Amygdala (tissue), 56 donors: ENCODE measurements around the gene GTF3C6.
A peak's percentile ranks its signal among the peaks of the same experiment; 100 is the strongest.
"Not testable (repeated sequence)": the region's sequence is repeated elsewhere in the genome, so short reads cannot be mapped to it uniquely, and the experiment has no call there.

ENCODE experiments used
- DNase-seq, 56 donors: peaks; one replicate each; lab custom pipeline; 2025; lab: John Stamatoyannopoulos, UW

The GTF3C6 gene

DNA sequence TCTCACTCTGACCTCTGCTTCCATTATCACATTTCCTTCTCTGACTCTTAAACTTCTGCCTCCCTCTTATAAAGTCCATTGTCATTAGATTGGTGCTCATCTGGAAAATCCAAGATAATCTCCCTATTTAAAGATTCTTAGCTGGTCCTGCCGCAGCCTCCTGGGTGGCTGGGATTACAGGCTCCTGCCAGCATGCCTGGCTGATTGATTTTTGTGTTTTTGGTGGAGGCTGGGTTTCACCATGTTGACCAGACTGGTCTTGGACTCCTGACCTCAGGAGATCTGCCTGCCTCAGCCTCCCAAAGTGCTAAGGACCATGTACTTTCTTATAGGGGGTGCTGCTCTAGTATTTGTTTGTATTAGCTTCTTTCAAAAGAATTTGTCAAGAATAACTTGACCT, 18.1 kb downstream of the GTF3C6 start:
- DNase-seq: no peak

DNA sequence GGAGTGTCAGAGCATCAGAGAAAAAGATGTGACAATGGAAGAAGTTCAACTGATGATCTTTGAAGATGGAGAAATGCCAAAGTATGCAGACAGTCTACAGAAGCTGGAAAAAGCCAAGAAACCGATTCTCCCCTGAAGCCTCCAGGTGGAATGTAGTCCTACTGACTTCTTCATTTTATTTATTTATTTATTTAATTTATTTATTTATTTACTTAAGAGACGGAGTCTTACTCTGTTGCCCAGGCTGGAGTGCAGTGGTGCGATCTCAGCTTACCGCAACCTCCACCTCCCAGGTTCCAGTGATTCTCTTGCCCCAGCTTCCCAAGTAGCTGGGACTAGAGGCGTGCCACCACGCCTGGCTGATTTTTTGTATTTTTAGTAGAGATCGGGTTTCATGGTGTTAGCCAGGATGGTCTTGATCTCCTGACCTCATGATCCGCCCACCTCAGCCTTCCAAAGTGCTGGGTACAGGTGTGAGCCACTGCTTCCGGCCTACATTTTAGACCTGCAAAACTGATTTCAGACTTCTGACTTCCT, 21.1 kb downstream of the GTF3C6 start:
- DNase-seq: no peak

DNA sequence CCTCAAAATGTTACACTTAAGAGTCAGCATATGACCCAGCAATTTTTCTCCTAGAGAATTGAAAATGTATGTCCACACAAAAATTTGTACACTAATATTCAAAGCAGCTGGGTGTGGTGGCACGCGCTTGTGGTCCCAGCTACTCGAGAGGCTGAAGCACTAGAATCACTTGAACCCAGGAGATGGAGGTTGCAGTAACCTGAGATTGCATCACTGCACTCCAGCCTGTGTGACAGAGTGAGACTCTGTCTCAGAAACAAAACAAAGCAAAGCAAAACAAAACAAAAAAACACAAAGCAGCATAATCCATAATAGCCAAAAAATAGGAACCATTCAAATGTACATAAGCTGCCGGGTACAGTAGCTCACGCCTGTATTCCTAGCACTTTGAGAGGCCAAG, 21.7 kb downstream of the GTF3C6 start:
- no peak for DNase-seq

DNA sequence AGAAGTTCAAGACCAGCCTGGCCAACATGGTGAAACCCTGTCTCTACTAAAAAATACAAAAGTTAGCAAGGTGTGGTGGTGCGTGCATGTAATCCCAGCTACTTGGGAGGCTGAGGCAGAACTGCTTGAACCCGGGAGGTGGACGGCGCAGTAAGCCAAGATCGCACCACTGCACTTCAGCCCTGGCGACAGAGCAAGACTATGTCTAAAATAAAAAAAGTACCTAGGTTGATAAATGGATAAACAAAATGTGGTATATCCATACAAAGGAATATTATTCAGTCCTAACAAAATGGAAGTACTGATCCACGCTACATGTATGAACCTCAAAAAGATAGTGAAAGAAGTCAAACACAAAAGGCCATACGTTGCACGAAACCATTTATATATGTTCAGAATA, 22.1 kb downstream of the GTF3C6 start:
- DNase-seq: no peak

DNA sequence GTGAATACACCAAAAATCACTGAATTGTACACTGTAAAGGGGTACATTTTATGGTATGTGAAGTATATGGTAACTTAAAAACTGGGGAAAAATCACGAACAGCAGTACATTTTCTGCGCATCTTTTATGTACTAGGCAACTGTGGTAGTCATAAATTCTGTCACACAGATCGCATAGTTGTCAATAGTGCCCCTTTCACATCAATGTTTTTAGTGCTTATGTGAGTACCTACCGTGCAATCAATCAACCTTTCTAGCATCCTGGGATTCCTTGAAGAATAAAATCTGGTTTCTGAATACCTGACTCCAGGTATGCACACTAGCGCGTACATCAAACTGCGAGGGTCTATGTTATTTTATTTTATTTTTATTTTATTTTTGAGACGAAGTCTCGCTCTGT, 22.7 kb downstream of the GTF3C6 start:
- DNase-seq: no peak

DNA sequence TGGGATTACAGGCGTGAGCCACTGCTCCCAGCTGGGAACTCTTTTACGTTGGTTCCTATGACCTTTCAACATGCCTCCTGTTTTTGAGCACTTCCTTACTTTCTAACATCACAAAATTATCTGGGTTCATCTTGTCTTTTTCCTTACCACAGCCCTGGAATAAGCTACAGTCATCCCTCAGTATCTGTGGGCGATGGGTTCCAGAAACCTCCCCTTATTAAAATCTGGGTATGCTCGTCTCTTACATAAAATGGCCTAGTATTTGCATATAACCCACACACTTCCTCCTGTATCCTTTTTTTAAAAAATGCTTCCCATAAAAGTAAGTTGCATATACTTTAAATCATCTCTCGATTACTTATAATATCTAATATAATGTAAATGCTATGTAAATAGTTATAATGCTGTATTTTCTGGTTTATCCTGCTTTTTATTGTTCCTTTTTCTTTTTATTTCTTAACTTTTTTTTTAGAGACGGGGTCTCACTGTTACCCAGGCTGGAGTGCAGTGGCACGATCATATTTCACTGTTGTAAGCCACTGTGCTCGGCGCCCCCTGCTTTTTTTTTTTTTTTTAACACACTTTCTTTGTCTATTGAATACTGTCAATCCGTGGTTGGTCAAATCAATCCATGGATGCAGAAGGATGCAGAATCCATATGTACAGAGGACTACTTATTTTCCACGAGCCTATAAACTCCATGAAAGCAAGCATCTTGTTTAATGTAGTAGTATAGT, 32.5 kb downstream of the GTF3C6 start:
- DNase-seq: no peak

DNA sequence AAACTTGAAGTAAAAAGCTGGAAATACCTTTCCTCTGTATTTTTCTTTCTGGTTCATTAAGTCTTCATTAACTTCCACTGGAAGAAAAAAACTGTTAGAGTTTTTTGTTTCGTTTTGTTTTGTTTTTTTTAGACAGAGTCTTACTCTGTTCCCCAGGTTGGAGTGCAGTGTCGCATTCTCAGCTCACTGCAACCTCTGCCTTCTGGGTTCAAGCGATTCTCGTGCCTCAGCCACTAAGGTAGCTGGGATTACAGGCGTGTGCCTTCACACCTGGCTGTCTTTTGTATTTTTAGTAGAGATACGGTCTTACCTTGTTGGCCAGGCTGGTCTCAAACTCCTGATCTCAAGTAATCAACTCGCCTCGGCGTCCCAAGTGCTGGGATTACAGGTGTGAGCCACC, 38.2 kb downstream of the GTF3C6 start:
- no peak for DNase-seq

DNA sequence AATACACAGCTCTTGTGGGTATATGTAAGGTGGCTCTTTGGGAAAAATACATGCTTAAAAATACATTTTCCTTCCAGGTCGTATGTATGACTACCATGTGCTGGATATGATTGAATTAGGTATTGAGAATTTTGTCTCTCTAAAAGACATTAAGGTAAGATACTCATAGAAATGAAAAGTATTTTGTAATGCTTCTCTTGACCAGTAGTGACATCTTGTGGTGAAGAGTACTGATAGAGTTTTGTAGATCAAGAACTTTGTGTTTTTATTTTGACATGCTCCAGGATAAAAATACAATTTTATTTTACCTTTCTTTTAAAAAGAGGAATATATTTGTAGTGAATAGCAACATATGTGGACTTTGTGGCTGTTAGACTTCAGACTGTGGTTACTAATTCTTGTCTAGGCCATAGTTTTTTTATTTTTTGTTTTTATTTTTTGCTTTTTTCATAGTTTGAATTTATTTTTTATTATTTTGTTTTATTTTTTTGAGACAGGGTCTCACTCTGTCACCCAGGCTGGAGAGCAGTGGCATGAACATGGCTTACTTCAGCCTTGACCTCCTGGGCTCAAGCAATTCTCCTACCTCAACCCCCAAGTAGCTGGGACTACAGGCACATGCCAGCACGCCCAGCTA, 41.2 kb downstream of the GTF3C6 start:
- peak in 1 of 56 donors; percentile 58 for DNase-seq

DNA sequence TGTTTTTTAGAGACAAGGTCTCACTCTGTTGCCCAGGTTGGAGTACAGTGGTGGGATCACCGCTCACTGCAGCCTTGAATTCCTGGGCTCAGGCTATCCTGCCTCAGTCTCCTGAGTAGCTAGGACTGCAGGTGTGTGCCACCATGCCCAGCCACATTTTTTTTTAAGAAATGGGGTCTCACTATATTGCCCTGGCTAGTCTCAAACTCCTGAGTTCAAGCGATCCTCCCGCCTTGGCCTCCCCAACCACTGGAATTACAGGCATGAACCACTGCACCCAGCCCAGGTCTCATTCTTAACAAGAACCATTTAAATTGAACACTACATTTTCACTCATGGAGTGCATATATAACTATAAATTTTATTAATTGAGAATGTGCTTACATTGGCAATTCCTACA, 43.8 kb downstream of the GTF3C6 start:
- no peak for DNase-seq

DNA sequence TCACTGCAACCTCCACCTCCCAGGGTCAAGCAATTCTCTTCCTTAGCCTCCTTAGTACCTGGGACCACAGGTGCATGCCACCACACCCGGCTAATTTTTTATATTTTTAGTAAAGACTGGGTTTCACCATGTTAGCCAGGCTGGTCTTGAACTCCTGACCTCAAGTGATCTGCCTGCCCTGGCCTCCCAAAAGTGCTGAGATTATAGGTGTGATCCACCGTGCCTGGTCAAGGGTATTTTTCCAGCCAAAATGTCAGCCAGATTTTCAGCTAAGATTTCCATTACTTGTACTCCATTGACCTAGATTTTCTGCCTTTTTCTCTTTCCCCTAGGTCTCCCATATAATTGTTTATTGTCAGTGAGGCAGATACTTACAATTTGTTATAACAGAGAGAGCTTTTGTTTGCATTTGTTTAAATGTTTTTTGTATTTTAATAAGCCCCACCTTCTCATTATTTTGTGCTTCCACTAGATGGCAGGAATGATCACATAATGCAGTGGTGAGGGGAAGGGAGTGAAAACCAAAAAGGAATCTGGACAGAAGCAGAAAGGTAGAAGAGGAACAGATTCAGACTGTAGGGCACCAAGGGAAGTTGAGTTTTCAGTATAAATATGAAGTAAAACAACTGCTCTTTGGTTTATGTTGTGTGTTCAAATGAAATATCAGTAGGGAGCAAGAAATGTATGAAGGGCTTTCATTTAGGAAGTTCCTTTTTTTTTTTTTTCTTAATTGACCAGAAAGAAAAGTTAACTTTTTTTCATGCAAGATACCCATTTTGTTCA, 53.0 kb downstream of the GTF3C6 start:
- peak in 2 of 56 donors; percentile 6 to 26 for DNase-seq

DNA sequence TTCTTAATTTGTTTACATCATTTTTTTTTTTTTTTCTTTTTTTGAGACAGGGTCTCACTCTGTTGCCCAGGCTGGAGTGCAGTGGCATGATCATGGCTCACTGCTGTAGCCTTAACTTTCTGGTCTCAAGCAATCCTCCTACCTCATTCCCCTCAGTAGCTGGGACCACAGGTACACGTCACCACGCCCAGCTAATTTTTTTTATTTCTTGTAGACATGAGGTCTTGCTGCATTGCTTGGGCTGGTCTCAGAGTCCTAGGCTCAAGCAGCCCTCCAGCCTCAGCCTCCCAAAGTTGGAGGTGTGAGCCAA, 53.6 kb downstream of the GTF3C6 start:
- DNase-seq: no peak

DNA sequence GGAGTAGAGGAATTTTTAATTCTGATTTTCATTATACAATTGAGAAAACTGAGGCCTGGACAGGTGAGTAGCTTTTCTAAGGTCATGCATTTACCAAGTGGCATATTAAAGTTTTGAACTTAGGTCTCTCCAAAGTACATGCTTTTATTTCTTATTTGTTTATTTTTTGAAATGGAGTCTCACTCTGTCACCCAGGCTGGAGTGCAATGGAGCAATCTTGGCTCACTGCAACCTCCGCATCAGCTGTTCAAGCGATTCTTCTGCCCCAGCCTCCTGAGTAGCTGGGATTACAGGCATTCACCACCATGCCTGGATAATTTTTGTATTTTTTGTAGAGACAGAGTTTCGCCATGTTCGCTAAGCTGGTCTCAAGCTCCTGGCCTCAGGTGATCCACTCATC, 54.0 kb downstream of the GTF3C6 start:
- not testable (repeated sequence) for DNase-seq

DNA sequence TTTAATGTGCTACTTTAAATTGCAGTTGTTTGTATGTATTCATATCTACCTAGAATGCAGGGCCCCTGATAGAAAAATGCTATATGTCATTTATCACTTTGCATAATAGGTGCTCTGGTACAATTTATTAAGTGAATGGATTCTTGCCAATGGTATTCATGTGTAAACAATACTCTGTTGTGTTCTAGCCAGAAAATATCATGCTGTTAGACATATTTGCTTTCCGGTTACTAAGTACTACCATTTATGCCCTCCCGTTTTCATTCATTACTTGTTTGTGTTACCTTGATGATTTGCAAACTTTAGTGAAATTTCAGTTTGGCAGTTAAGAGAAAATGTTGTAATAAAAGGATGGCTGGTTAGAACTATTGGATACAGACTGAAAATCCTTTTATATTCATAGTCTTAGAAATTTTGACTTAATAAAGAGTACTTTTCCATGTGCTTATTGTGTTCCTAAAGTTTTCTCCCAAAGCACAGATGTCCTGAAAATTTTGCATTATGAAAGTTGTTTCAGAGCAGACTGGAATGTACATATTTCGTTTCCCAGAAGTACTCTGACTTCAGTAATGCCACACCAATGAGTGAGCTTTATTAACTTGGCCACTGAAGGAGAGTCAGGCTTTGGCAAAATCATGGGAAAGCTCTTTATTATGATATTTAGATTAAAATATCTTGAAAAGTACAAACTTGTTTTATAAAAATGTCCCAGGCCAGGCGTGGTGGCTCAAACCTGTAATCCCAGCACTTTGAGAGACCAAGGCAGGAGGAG, 54.8 kb downstream of the GTF3C6 start:
- no peak for DNase-seq

DNA sequence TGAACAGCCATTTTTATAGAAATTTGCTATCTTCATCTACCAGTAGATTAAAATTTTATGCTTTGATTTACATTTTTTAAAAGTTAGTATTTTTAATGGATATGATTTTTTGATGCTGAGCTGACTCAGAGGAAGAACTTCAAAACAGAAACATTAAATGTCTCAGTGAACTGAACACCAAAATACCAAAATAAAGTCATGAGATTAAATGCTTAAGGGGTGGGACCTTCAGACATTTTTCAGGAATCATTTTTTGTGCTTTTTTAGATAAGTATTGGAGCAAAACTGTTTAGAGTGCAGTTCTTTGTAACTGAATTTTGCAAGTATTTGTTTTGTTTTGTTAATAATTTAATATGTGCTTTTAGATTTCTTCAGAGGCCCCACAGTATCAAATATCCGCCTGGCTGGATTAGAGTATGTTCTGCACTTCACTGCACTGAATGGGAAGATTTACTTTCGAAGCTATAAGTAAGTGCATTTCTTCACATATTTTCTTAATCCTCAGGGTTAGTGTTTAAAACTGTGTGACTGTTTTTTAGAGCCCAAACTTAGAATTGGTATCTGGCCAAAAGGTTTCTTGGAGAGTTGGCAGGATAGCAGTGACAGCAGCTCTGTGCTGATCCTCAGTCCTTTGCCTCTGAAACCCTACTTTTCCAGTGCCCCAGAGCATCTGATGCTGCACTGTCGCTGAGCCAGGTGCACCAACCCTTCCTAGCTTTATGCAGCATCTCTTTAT, 57.1 kb downstream of the GTF3C6 start:
- no peak for DNase-seq

DNA sequence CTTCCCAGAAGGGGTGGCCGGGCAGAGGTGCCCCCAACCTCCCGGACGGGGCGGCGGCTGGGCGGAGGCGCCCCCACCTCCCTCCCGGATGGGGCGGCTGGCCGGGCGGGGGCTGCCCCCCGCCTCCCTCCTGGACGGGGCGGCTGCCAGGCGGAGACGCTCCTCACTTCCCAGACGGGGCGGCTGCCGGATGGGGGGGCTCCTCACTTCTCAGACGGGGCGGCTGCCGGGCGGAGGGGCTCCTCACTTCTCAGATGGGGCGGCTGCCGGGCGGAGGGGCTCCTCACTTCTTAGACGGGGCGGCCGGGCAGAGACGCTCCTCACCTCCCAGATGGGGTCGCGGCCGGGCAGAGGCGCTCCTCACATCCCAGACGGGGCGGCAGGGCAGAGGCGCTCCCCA, 58.7 kb downstream of the GTF3C6 start:
- not testable (repeated sequence) for DNase-seq
